Measurements from ENCODE around the gene SLAMF6.

DNA sequence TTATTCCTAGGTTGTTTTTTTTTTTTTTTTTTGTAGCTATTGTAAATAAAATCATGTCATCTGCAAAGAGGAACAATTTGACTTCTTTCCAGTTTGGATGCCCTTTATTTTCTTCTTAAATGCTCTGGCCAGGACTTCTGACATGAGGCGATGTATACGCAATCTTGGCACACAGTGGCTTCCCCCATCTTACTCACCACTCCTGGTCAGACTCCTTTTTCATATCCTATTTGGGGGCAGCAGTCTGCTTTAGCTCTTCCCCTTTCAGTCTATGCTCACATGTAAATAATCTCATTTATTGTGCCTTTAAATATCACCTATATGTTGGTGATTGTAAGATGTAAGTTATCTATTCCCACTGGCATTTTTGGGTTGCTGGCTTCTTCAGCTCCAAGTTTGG, 56.1 kb downstream of the SLAMF6 start:
- TF ChIP-seq, protein P1, sequence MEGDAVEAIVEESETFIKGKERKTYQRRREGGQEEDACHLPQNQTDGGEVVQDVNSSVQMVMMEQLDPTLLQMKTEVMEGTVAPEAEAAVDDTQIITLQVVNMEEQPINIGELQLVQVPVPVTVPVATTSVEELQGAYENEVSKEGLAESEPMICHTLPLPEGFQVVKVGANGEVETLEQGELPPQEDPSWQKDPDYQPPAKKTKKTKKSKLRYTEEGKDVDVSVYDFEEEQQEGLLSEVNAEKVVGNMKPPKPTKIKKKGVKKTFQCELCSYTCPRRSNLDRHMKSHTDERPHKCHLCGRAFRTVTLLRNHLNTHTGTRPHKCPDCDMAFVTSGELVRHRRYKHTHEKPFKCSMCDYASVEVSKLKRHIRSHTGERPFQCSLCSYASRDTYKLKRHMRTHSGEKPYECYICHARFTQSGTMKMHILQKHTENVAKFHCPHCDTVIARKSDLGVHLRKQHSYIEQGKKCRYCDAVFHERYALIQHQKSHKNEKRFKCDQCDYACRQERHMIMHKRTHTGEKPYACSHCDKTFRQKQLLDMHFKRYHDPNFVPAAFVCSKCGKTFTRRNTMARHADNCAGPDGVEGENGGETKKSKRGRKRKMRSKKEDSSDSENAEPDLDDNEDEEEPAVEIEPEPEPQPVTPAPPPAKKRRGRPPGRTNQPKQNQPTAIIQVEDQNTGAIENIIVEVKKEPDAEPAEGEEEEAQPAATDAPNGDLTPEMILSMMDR (IDR thresholded peaks at IDR 0.05): no peak
- no peak for TF ChIP-seq POLR2A (IDR thresholded peaks at IDR 0.05)
